Measurements from ENCODE around the gene TAF6L. TPM values are rescaled to one million over a fixed set of nuclear protein-coding genes. Genes with fewer than 3 reads are reported as not detected.

The TAF6L gene
- total and polyA plus RNA-seq, 9 of the 15 experiments (the other 6 are each of a cell fraction or from before 2014, with no cell fraction given), result 0.04 to 45.5 (median 20.8) TPM

GRCh38 chr11:62787005-62787759 is 16.0 kb downstream of the TAF6L start, which contains the start of gene TMEM179B (continued):
- peak; percentile 29 for TF ChIP-seq PRPF4 (IDR thresholded peaks at IDR 0.05; ENCODE audit: insufficient read depth, low read depth, low read length, poor library complexity, severe bottlenecking)
- peak; percentile 79 for TF ChIP-seq E2F1 (CRISPR knock-in tag; IDR thresholded peaks at IDR 0.05)
- TF ChIP-seq AFF4 (CRISPR knock-in tag; IDR thresholded peaks at IDR 0.05), result peak; percentile 96
- TF ChIP-seq ZNF232 (CRISPR knock-in tag; IDR thresholded peaks at IDR 0.05), result peak; percentile 62; the same call in 1 of the 2 replicates
- TF ChIP-seq HOMEZ (CRISPR knock-in tag; IDR thresholded peaks at IDR 0.05), result no peak
- peak; percentile 91 for TF ChIP-seq ZBTB7A (IDR thresholded peaks at IDR 0.05; ENCODE audit: borderline replicate concordance, control insufficient read depth, low read depth, low read length)
- TF ChIP-seq HMGN3 (IDR thresholded peaks at IDR 0.05; ENCODE audit: borderline replicate concordance, extremely low read depth, insufficient read length, low read depth, low read length), result peak; percentile 91
- TF ChIP-seq JUN (IDR thresholded peaks at IDR 0.05; ENCODE audit: borderline replicate concordance, low read depth, low read length), result peak; percentile 54; the same call in 1 of the 2 replicates
- TF ChIP-seq JUN (CRISPR knock-in tag; IDR thresholded peaks at IDR 0.05; ENCODE audit: borderline replicate concordance), result peak; percentile 83; the same call in 1 of the 2 replicates
- peak in 1 of 2 experiments; percentile 89; a peak in 1 of 4 replicates for TF ChIP-seq KDM4B (IDR thresholded peaks at IDR 0.05; ENCODE audit: borderline replicate concordance in 2 of 2, low read depth in 1 of 2)
- peak; percentile 95 for TF ChIP-seq ZNF609 (CRISPR knock-in tag; IDR thresholded peaks at IDR 0.05; ENCODE audit: borderline replicate concordance)
